Testis (tissue), 3 donors: ENCODE results near the gene CHMP1A. TPM values are rescaled to one million over a fixed set of nuclear protein-coding genes. Genes with fewer than 3 reads are reported as not detected.

Source experiments
- DNase-seq: peaks from one replicate; pipeline ENCODE4 v3.0.0-alpha.2; 2019
- H3K27ac ChIP-seq, 2 donors: fragments of 200-600 bp; sonication (generic); one replicate each; pipeline ENCODE4 v1.5.1; 2019
- H3K27me3 ChIP-seq: fragments of 200-600 bp; sonication (generic); one replicate; pipeline ENCODE4 v1.5.1; 2019
- H3K36me3 ChIP-seq: fragments of 200-600 bp; sonication (generic); one replicate; pipeline ENCODE4 v1.5.1; 2017; ENCODE audit warnings: low read depth; ENCODE audit errors: missing control alignments
- H3K4me1 ChIP-seq: fragments of 200-600 bp; sonication (generic); one replicate; pipeline ENCODE4 v1.5.1; 2019
- H3K4me3 ChIP-seq, 2 donors: fragments of 200-600 bp; sonication (generic); one replicate each; pipeline ENCODE4 v1.5.1; 2017 to 2019
- H3K9me3 ChIP-seq: fragments of 200-600 bp; sonication (generic); one replicate; pipeline ENCODE4 v1.5.1; 2017
- POLR2A ChIP-seq: fragments of 450-650 bp; IDR thresholded peaks from one replicate; pipeline ENCODE4 v1.6.1; 2017; ENCODE audit warnings: antibody characterized with exemption, mild to moderate bottlenecking, moderate library complexity
- WGBS, 2 donors: methylation state at CpG; one replicate each; pipeline ENCODE4 v1.1.5; 2018; 5-methylcytosine and 5-hydroxymethylcytosine counted together
- intact Hi-C: fragments of 100-400 bp; cut with DNase I; formaldehyde crosslinking; loops from one replicate; pipeline ENCODE4 v1.15.1; 2023; ENCODE audit warnings: low total_unique reads
- polyA plus RNA-seq: library from polyadenylated mRNA; stranded (reverse); fragments of 350-450 nt; fragmentation: Illumina TruSeq; extraction: RNeasy Lipid Tissue Mini Kit (QIAGEN cat#74804); gene quantifications from one replicate; pipeline ENCODE4 v1.2.3, GENCODE V29; 2014; ENCODE audit warnings: low read depth, low replicate concordance; ENCODE audit not compliant: insufficient read depth
- total RNA-seq, 2 donors: library from RNA; depleted of rRNA; stranded (reverse); fragments of >200 nt; gene quantifications; one replicate each; pipeline ENCODE4 v1.2.3, GENCODE V29; 2016
- TF ChIP-seq, protein P1 (sequence below), 3 experiments: fragments of 450-650 bp in 2 of 3; fragments of 200-600 bp in 1 of 3; sonication (generic) in 1 of 3; IDR thresholded peaks; one replicate each; pipeline ENCODE4 v1.5.1; 2016 to 2019; ENCODE audit warnings: antibody characterized with exemption in 3 of 3, mild to moderate bottlenecking in 2 of 3, moderate library complexity in 1 of 3

CHMP1A gene
- total and polyA plus RNA-seq, 3 donors from 2014 or later: 90.0 to 123 (median 106) TPM

DNA sequence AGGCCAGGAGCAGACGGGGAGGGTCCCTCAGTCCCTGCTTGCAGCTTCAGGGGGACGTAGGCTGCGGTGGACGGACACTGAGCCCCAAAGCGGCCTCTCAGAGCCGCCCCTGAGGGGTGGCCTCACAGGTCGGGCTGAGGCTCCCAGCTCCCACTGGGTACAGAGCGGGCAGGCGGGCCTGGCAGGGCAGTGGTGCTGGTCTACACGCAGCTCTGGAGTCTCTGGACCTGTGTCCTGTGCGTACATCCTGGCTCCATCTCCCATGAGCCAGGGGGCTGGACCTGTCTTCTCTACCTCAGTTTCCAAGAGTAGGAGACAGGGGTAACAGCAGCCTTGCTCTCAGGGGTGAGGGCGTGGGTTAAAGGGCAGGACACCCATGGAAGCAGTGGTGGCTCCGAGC lies 42.3 kb downstream of the CHMP1A start:
- Histone ChIP-seq H3K27ac (no peak overlapping the region), H3K4me3 (no peak overlapping the region), H3K9me3 (no peaks in the 10 kb centered on the region), H3K4me1 (no peaks in the 10 kb centered on the region), H3K36me3 (no peaks in the 10 kb centered on the region), H3K27me3 (no peaks in the 10 kb centered on the region)
- intact Hi-C loops: no loop called here
- no peak for DNase-seq
- WGBS, 2 donors: 80 to 97% methylated on average over 1 to 12 of the region's 13 CpGs
- TF ChIP-seq, protein P1, sequence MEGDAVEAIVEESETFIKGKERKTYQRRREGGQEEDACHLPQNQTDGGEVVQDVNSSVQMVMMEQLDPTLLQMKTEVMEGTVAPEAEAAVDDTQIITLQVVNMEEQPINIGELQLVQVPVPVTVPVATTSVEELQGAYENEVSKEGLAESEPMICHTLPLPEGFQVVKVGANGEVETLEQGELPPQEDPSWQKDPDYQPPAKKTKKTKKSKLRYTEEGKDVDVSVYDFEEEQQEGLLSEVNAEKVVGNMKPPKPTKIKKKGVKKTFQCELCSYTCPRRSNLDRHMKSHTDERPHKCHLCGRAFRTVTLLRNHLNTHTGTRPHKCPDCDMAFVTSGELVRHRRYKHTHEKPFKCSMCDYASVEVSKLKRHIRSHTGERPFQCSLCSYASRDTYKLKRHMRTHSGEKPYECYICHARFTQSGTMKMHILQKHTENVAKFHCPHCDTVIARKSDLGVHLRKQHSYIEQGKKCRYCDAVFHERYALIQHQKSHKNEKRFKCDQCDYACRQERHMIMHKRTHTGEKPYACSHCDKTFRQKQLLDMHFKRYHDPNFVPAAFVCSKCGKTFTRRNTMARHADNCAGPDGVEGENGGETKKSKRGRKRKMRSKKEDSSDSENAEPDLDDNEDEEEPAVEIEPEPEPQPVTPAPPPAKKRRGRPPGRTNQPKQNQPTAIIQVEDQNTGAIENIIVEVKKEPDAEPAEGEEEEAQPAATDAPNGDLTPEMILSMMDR (IDR thresholded peaks at IDR 0.05): no peak
- no peak for TF ChIP-seq POLR2A

- Histone ChIP-seq H3K36me3 (no peaks in the 10 kb centered on the region), H3K27ac (no peak overlapping the region), H3K9me3 (no peaks in the 10 kb centered on the region), H3K4me1 (no peaks in the 10 kb centered on the region), H3K27me3 (no peaks in the 10 kb centered on the region), H3K4me3 (no peak overlapping the region)
- 90% methylated on average over 13 to 22 of the region's 22 CpGs for WGBS, 2 donors
- TF ChIP-seq POLR2A: no peak
- TF ChIP-seq, protein P1 (IDR thresholded peaks at IDR 0.05): no peak
- DNase-seq: no peak
- intact Hi-C loops: no loop called here
Measured at GRCh38 chr16:89613954-89614459, 43.5 kb downstream of the CHMP1A start.

DNA sequence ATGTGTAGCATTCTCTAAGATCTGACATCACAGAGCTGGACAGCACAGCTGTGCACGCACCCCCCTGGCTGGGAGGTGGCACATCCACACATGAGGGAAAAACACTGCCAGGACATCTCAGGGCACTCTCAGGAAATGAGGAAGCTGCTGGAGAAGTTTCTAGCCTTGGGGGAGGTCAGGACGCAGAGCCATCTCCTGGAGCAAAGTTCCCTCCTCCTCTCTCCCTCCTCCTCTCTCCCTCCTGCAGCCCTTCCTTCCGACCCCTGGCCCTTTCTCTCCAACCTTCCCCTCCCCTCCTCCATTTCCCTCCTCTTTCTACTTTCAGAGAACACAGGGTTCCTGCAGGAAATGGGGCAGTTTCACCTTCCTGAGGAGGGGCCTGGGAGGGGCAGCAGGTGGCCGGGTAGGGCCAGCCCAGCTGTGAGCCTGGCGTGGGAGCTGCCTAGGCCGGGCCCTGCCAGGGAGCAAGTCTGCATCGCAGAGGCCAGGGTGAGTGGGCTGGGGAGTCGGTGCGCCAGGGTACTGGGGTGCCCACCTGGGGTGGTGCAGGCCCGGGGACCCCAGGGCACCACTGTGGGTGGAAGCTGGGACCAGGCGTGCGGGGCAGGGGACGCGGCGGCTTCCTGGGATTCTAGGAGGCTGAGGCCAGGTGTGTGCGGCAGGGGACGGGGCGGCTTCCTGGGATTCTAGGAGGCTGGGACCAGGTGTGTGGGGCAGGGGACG lies 44.1 kb downstream of the CHMP1A start, which contains the start of gene DPEP1:
DPEP1 (plus strand) TSS at position 412 of the 723 bp plus-strand sequence. CDS start 16,769 bp downstream, outside the sequence.
- Histone ChIP-seq H3K27me3 (no peaks in the 10 kb centered on the region), H3K27ac (no peak within 1 kb of the TSS), H3K4me3 (no peak within 1 kb of the TSS), H3K4me1 (no peaks in the 10 kb centered on the region), H3K9me3 (no peaks in the 10 kb centered on the region), H3K36me3 (no peaks in the 10 kb centered on the region)
- WGBS, 2 donors: 70 to 78% methylated on average over 13 to 19 of the region's 19 CpGs
- intact Hi-C loops: no loop called here
- no peak for DNase-seq
- TF ChIP-seq POLR2A: no peak
- TF ChIP-seq, protein P1 (IDR thresholded peaks at IDR 0.05): no peak

DNA sequence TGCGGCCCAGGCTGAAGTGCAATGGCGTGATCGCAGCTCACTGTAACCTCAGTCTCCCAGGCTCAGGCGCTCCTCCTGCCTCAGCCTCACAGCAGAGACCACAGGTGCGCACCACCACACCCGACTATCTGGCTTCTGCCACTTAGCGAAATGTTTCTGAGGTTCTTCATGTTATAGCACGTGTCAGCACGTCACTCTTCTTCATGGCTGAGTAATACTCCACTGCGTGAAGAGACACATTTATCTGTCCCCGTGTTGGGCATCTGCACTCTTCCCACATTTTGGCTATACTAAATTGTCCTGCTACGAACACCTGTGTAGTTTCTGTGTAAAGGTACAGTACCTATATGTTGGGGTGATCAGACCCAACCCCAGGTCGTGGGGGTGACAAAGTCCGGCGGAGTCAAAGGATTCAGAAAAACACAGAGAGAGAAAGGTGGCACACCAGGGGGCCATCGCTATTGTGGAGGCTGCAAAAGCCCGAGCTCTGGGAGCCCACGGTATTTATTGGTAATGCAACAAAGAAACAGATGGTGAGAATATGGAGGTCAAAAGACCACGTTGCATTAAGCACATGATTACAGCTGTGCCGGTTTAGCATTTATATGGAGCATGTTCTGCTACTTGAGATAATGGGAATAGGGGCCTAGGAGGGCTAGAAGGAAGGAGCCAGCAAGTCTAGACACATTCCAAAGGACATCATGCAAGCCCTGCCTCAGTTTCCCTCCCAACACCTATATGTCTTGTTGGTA lies 44.9 kb downstream of the CHMP1A start:
- 84 to 85% methylated on average over 20 of the region's 20 CpGs for WGBS, 2 donors
- H3K27me3 ChIP-seq: no peaks in the 10 kb centered on the region
- H3K36me3 ChIP-seq: no peaks in the 10 kb centered on the region
- DNase-seq: no peak
- intact Hi-C loops: no loop called here
- no peak overlapping the region for H3K4me3 ChIP-seq
- TF ChIP-seq, protein P1 (IDR thresholded peaks at IDR 0.05): no peak
- TF ChIP-seq POLR2A: no peak
- no peaks in the 10 kb centered on the region for H3K9me3 ChIP-seq
- H3K4me1 ChIP-seq: no peaks in the 10 kb centered on the region
- no peak overlapping the region for H3K27ac ChIP-seq
